Choroid plexus epithelial cell (primary cell): Measurements from ENCODE around the gene FSCN2.
A peak's percentile ranks its signal among the peaks of the same experiment; 100 is the strongest.

Experiments used
- DNase-seq: peaks from one replicate; pipeline ENCODE4 v3.0.0-alpha.2; 2010; ENCODE audit warnings: low read depth
- H3K4me3 ChIP-seq: 2 replicates; pipeline ENCODE4 v1.5.1; 2011; ENCODE audit warnings: low read depth, mild to moderate bottlenecking, control low read depth, low read length, moderate library complexity
- TF ChIP-seq, protein P1 (sequence below): conservative IDR thresholded peaks from 2 replicates; pipeline ENCODE4 v1.5.1; 2011; ENCODE audit warnings: low read depth, mild to moderate bottlenecking, control low read depth, inconsistent platforms, low read length, moderate library complexity

Gene FSCN2

DNA sequence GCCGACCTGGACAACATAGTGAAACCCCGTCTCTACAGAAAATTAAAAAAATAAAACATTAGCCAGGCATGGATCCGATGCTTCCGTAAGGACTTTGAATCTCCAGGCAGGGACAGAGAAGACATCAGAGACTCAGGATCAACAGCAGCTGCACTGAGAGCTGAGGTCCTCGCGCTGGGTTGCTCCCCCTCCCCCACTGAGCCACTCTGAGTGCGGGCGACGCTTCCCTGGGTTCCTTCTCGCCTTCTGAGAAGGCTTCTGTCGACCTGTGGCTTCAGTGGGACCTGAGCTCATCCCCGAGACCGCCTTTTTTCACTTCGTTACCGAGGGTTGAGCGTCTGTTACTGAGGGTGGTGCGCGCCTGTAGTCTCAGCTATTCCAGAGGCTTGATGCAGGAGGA lies 36.0 kb upstream of the FSCN2 start:
- TF ChIP-seq, protein P1, sequence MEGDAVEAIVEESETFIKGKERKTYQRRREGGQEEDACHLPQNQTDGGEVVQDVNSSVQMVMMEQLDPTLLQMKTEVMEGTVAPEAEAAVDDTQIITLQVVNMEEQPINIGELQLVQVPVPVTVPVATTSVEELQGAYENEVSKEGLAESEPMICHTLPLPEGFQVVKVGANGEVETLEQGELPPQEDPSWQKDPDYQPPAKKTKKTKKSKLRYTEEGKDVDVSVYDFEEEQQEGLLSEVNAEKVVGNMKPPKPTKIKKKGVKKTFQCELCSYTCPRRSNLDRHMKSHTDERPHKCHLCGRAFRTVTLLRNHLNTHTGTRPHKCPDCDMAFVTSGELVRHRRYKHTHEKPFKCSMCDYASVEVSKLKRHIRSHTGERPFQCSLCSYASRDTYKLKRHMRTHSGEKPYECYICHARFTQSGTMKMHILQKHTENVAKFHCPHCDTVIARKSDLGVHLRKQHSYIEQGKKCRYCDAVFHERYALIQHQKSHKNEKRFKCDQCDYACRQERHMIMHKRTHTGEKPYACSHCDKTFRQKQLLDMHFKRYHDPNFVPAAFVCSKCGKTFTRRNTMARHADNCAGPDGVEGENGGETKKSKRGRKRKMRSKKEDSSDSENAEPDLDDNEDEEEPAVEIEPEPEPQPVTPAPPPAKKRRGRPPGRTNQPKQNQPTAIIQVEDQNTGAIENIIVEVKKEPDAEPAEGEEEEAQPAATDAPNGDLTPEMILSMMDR = no peak
- H3K4me3 ChIP-seq = no peak overlapping the region
- no peak for DNase-seq

DNA sequence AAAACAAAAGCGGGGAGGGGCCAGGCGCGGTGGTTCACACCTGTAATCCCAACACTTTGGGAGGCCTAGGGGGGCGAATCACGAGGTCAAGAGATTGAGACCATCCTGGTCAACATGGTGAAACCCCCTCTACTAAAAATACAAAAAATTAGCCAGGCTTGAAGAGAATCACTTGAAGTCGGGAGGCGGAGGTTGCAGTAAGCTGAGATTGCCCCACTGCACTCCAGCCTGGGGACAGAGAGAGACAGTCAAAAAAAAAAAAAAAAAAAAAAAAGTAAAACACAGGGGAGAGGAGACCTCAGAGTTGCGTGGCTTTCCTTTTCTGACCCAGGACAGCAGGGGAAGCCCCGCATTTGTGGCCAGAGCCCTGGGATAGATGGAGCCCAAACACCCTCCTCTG lies 35.5 kb upstream of the FSCN2 start:
- no peak overlapping the region for H3K4me3 ChIP-seq
- TF ChIP-seq, protein P1 = no peak
- DNase-seq = no peak

DNA sequence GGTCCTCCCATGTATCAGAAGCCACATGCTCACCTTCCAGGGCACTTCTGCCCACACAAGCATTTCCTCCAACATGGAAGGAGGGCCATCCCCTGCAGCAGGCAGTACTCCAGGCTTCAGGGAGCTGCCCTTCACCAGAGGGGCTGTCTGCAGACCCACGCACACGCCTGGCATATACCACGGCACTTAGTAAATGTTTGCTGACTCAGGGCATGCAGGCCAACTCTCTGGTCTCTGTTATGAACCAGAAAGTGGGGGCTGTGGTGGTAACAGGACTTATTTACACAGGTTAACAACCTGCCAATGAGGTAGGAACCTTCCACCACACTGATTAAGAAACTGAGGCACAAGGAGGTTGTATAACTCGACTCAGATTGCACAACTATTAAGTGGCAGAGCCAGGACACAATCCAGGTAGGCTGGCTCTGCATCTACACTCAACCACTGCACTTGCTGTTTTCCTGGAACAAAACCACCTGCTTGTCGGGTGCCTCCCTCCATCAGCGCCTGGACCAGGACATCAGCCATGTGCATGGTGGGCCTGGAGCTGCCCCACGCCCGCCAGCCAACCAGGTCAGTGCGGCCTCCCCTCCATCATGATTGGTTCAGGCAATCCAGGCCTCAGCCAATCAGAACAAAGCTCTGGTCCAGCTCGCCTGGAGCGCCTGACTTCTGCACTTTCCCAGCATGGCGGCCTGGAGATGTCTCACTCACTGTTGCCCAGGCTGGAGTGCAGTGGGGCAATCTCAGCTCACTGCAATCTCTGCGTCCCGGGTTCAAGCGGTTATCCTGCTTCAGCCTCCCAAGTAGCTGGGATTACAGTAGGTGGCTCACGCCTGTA lies 34.8 kb upstream of the FSCN2 start:
- TF ChIP-seq, protein P1 = no peak
- no peak for DNase-seq
- H3K4me3 ChIP-seq = no peak overlapping the region

DNA sequence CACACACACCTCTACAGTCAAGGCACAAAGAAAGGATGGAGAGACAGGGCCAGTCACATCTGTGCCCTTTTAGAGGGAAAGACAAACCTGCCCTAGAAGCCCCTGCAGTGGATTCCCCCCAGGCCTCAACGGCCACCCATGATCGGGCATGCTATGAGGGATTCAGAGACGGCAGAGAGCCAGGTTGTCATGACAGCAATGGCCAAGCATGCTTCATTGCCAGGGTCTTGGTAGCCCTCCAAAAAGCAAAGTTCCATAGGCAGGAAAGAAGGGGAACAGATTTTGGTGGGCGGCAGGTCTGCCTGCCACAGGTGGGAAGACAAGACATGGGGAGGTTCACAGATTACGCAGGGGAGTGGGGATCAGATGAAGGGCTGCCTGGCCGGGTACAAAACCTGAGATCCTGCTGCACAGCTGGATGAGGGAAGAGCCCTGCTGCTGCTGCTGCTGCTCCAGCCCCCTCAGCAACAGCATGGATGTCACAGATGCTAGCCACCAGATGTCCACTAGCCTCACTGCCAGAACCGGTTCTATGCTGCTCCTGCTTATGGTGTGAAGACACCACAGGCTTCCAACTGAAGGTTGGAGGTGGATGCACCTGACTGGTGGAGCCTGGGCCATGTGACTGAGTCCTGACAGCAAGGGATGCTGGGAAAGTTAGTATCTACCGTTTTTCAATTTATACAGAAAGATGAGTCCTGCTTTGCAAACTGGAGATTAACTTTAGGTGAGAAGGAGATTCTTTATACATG lies 33.4 kb upstream of the FSCN2 start:
- H3K4me3 ChIP-seq = no peak overlapping the region
- TF ChIP-seq, protein P1 = no peak
- peak; percentile 62 for DNase-seq

DNA sequence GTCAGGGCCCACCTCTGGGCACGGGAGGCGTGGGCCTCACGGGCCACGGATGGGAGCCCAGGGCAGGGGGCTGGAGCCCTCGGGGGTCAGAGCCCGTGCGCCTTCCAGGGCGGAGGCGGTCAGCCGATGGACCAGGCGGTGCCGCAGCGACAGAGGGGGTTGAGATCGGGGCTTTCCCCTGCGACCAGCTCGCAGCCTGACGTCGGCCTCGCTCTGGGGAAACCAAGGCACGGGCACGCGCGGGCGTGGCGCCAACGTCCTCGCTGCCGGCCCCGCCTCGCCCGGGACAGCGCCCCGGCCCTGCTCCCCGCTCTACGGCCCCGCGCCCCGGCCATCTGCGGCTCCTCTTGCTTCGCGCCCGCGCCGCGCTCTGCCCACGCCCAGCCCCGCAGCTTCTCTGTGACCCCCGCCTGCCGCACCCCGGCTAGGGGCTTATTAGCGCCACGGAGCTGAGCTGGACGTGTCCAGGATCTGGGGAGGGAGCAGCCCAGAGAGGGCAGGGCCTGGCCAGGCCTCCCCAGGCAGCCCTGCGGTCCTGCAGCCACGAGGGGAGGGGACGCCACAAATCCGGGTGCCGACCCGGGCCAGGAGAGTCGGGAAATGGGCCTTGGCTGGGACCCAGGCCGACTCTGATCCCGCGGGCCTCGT lies 29.1 kb upstream of the FSCN2 start:
- DNase-seq = no peak
- no peak overlapping the region for H3K4me3 ChIP-seq
- TF ChIP-seq, protein P1 = no peak

DNA sequence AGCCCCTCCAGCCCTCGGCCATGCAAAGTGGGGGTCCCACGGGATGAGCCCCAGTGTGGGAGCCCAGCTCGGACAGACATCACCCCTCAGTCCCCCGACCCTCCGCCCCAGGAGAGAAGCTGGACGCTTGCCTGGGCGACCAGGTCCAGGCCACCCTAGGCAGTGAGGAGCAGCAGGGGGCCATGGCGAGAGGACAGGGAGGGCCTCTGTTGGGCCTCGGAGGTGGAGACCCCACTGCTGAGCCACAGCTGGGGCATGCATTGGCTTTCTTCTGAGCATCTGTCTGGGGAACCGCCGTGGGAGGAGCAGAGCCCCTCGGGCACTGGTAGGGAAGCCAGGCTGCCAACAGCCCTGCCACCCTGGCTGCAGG lies 28.6 kb upstream of the FSCN2 start:
- DNase-seq = no peak
- TF ChIP-seq, protein P1 = no peak
- no peak overlapping the region for H3K4me3 ChIP-seq
